Upper lobe of left lung (tissue), 4 donors: ENCODE results near the gene GATAD2B.

Experiments used
- EP300 ChIP-seq, 4 donors: sonication (generic); formaldehyde crosslinking; IDR thresholded peaks; one replicate each; pipeline ENCODE4 v1.5.1; 2017; ENCODE audit warnings: antibody characterized with exemption in 4 of 4, control low read depth in 2 of 4
- POLR2A ChIP-seq, 4 donors: fragments of 450-650 bp; IDR thresholded peaks; one replicate each; pipeline ENCODE4 v1.5.1; 2016 to 2017; ENCODE audit warnings: antibody characterized with exemption in 4 of 4, mild to moderate bottlenecking in 2 of 4
- TF ChIP-seq, protein P1 (sequence below), 6 experiments: fragments of 450-650 bp in 4 of 6; fragments of 200-600 bp in 2 of 6; sonication (generic) in 2 of 6; IDR thresholded peaks; one replicate each; pipeline ENCODE4 v1.5.1; 2016 to 2019; ENCODE audit warnings: antibody characterized with exemption in 6 of 6

DNA sequence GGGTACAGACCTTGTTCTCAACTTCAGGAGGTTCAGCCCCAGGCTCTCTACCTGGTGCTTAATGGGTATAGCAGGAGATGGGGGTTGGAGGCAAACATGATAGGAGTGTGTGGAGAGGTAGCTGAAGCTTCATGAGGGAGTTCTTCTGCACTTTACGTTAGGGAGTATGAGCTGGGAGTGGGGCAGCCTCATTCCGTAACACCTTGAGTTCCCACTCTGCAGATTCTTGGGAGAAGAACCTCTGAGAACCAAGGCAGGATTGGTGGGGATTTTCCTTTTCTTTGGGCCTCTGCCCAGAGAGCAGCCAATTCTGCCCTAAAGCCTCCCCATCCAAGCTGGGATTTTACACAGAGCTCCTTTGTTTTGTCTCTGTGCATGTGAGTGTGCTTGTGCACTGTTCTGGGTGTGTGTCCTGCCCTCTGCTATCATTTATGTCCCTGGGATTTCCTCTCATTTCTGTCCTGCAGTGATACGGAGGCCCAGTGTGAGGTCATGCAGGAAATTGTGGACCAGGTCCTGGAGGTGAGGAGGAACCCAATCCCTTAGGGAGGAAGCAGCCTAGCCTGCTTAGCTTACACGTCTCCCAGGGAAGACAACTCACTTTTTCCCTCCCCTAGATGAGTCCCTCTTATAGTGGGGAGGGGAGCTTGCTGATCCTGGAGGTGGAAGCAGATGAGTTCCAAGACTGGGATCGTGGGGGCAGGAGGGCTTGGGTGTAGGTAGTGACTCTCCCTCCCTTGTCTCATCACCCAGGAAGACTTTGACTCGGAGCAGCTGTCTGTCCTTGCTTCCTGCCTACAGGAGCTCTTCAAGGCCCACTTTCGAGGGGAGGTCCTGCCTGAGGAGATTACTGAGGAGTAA lies 159.2 kb downstream of the GATAD2B start:
- TF ChIP-seq, protein P1, sequence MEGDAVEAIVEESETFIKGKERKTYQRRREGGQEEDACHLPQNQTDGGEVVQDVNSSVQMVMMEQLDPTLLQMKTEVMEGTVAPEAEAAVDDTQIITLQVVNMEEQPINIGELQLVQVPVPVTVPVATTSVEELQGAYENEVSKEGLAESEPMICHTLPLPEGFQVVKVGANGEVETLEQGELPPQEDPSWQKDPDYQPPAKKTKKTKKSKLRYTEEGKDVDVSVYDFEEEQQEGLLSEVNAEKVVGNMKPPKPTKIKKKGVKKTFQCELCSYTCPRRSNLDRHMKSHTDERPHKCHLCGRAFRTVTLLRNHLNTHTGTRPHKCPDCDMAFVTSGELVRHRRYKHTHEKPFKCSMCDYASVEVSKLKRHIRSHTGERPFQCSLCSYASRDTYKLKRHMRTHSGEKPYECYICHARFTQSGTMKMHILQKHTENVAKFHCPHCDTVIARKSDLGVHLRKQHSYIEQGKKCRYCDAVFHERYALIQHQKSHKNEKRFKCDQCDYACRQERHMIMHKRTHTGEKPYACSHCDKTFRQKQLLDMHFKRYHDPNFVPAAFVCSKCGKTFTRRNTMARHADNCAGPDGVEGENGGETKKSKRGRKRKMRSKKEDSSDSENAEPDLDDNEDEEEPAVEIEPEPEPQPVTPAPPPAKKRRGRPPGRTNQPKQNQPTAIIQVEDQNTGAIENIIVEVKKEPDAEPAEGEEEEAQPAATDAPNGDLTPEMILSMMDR (IDR thresholded peaks at IDR 0.05), result no peak
- TF ChIP-seq POLR2A (IDR thresholded peaks at IDR 0.05), result no peak
- peak in 2 of 4 donors; percentile 28 to 56 for TF ChIP-seq EP300 (IDR thresholded peaks at IDR 0.05)
